HG03196 (cell line): ENCODE results near the gene JMJD8.

Experiments used
- ATAC-seq: cut with Tn5 transposase; IDR thresholded peaks from one replicate; pipeline ENCODE4 v1.9.1; 2021; ENCODE audit not compliant: unreplicated experiment

Gene JMJD8

DNA sequence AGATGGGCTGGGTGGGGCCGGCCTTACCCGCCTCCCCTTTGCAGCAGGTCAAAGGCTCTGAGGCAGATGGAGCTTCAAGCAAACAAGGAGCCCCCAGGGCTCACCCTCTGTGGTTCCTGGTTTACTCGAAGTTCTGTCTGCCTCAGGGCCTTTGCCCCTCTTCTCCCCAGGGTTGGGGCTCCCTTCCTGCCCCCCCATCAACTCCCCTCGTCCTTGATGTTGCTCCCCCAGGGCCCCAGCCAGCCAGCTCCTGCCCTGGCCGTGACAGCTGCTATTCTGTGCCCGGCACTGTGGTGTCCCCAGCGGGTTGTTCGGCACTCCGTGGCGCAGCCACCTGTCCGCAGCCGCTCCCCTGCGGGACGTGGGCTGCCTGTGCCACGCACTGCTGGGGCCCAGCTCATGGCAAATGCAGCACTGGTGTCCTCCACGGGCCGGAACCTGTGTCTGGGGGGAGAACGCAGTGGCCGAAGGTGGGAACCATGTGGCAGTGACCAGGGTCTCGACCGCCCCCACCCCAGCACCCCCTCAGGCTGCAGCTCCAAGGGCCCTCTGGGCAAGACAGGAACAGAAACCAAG lies 26.5 kb upstream of the JMJD8 start:
- no peak for ATAC-seq

DNA sequence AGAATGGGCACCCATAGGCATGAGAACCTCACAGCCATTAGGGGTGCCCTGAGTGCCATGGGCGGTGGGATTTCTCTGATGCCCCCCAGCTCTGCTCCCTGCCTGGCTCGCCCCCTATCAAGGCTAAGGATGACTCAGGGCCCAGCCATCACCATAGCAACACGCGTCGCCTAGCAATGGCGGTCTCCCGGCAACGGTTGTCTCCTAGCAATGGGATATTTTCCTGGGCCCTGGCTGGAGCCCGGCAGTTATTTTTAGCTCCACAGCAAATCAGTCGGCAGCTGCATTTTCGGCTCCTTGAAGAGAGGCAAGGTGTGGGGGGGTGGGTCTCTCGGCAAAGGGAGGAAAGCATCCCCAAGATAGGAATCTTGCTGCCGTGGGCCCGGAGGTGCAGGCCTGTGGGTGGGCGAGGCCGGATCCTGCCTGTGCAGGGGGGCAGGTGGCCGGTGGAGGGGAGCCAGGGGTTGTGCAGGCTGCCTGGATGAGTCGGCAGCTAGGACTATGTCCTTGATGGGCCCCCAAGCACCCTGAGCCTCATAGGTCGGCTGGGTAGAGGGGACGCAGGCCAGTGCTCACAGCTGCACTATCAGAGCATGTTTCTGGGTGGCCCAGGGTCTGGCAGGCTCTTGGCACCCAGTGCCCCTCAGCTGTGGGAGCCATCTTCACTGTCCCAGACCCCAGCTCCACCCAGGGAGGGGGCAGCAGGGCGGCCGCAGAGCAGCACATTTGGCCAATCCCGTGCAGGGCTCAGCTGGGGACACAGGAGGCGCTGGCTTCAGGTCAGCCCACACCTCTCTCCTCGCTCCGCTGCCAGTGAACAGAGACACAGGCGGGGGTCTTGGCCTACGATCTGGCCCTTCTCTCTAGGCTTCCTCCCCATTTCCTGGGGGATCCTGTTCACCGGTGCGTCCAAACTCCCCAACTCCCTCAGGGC lies 25.7 kb upstream of the JMJD8 start:
- ATAC-seq = no peak

DNA sequence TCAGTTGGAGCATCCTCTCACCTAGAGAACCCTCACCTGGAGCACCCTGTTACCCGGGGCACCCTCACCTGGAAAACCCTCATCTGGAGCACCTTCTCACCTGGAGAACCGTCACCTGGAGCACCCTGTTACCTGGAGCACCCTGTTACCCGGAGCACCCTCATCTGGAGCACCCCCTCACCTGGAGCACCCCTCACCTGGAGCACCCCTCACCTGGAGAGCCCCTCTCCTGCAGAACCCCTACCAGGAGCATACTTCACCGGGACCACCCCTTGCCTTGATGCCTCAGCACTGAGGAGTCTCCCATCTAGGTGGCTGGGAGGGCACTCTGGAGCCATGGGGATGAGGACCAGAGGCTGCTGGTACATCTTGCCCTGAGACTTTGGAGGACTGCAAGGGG lies 24.8 kb upstream of the JMJD8 start:
- ATAC-seq = no peak

DNA sequence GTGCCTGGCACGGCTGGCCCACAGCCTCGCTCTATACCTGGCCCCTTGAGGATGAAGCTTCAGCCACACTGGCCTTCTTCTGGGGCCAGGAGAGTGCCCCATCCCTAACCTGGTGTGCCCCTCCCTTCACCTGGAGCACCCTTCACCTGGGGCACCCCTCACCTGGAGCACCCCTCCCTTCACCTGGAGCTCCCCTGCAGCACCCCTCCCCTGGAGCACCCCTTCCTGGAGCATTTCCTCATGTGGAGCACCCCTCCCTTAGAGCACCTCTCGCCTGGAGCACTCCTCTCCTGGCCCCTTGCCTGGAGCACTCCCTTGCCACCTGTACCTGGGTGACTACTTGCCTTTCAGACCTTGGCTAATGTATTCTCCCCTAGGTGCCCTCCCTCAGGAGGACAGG lies 23.9 kb upstream of the JMJD8 start:
- ATAC-seq = no peak

DNA sequence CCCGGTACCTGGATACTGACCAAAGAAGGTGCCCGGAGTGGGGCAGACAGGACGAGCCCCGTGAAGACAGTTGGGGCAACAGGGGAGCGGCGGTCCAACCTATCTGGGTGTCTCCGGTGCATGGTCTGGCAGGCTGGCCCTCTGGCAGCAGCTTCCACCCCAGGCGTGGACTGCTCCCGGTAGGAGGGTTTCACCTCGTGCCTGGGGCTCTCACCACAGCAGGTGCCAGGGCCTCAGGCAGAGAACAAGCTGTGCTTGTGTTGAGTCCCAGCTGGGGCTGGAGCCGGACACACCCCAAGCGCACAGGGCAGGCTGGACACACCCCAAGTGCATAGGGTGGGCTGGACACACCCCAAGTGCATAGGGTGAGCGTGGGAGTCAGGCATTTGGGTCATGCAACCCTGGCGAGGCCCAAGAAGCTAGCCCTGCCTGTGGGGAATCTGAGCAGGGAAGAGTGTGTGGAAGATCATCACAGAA lies 23.0 kb upstream of the JMJD8 start:
- no peak for ATAC-seq

DNA sequence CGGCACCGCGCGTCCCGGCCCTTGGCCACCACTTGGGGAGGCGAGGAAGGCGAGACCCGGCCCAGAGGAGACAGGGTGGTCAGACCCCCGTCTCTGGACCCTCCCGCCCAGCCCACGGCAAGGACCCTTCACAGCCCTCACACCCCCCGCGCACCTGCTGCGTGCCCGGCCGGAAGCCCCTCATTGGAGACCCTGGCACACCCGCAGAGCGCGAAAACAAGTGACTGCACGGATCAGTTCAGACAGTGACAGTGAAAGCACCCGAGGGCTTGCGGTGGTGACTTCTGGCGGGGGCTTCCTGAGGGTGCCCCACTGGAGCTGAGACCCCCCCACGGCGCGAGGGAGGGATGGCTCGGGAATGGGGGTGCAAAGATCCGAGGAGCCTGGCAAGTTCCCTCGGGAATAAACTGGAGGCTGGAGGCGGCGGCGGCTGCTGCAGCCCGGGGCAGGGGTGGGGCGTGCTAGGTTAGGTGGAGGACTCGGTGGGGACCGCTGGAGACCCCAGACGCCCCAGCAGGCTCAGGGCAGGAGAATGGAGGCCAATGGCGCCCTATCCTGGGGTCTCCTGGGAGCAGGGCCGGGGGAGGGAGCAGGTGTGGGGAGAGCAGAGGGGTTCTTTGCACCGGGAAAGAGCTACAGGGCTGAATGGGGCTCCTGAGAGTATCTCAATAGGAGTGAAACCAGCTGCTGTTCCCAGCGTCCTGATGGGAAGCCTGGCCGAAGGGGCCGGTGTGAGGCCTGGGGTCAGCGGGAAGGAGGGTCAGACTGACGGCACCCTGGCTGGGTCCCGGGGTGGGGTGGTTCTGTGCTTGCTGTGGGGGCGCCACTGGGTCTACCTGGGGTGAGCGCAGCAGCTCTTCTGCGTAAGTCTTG lies 22.3 kb upstream of the JMJD8 start:
- no peak for ATAC-seq

DNA sequence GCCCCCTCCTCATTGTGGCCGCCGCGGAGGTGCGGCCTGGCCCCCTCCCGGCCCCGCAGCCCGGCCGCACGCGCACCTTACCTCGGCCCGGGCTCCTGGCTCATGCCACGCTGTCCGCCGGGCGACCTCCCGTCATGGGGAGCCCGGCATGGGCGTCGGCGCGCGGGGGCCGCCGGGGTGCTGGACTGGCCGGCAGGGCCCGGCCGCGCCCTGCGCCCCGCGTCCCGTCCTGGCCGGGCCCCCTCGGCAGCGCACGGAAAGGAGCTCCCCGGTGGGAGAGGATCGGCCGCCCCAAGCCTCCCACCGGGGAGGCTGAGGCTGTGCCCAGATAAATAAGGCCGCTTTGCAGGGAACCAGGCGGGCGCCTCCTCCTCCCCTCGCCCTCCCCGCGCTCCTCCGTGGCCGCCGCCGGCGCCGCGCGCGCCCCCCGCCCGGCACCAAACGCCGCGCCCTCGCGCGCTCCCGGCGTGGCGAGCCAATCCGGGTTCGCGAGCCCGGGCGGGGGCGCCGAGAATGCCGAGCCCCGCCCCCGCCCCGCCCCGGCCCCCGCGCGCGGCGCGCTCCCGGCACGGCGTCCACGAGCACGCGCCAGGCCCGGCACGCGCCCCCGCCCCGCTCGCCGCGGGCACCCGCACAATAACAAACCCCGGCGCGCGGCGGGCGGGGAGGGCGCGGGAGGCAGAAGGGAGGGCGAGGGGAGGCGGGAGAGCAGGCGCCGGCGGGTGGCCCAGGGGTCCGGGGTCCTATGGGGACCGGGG lies 21.5 kb upstream of the JMJD8 start, which contains the start of gene FBXL16:
FBXL16 (minus strand) TSS at position 371 of the 758 bp plus-strand sequence. CDS start 8,396 bp downstream, outside the sequence.
- no peak for ATAC-seq

DNA sequence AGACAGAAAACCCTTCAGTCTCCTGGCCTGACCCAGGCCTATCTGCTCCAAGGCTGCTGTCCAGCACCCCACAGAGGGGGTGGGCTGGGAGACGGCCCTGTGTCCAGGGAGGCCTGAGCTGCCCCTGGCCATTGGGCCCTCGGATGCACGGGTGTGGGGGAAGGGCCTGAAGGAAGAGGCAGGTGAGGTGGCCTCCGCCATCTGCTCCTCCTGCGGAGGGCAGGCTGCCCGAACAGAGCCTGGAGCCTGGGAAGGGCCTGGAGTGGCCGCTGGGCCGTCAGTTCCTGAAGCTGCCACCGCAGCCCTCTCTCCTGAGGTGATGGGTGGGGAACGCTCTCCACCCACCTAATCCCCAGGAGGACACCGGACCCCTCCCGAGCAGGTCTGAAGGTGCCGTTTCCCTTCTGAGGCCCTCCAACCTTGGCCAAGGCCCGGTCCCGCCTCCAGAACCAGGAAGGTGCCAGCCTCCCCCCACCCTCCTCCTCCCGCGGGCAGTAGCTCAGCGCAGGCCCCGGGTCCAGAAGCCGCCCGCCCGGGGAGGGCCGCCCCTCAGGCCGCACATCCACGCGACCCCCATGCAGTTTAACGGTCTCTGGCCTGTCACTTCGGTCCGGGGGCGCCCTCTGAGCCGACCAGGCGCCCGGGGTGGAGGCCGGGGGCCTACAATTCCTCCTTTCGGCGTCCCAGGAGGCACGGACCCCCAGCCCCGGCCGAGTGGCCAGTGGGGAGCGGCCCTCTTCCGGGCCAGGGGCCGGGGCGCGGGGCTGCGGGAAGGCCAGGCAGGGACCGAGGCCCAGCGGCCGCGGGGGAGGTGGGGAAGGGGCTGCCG lies 20.6 kb upstream of the JMJD8 start:
- no peak for ATAC-seq

DNA sequence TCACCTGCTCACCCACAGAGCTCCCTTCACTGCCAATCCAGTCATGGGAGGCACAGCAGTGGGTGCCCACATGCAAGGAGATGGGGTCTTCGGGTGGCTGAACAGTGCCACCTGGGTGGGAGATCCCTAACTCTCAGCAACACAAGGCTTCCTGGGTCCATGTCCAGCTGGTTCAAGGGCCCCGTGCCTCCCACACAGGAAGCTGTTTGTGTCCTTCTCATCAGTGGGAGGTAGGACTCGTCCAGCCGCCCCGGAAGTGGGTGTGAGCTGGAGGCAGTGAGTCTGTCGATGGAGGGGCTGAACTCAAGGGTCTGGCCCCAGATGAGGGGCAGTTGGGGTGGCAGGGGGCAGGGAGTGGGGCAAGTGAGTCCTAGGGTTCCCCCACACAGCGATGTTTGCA lies 19.9 kb upstream of the JMJD8 start:
- ATAC-seq = no peak

DNA sequence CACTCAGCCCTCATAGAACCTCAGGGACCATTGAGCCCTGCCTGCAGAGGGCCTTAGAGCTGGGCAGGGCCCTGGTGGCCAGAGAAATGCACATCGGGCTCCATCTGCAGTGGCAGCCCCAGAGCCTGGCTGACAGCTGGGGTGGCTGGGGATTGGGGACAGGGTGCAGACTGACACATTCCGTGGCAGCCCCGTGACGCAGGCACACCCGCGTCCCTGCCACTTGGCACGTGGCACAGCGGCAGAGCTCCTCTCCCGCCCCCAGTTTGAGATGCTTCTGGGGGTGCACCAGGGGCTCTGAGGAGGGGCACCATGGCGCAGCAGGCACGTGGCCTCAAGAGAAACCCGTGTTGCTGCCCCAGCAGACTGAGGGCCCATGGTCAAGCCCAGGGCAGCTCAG lies 19.3 kb upstream of the JMJD8 start:
- ATAC-seq = no peak

DNA sequence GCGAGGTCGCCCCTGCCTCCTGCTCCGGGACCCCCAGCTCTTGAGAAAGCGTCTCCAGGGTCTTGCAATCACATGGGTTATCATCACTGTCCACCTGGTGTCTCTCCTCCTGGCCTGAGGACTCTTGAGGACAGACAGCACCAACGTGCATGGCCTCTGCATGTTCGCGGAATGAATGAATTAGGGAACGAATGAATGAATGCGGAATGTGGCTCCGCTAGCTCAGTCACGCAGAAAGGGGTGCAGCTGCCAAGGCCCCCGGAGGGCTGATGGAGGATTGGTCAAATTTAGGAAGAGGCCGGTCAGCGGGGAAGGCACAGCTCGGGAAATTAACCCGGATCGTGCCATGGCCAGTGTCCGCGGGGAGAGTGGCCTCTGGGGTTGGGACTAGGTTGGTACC lies 18.2 kb upstream of the JMJD8 start:
- ATAC-seq = no peak

DNA sequence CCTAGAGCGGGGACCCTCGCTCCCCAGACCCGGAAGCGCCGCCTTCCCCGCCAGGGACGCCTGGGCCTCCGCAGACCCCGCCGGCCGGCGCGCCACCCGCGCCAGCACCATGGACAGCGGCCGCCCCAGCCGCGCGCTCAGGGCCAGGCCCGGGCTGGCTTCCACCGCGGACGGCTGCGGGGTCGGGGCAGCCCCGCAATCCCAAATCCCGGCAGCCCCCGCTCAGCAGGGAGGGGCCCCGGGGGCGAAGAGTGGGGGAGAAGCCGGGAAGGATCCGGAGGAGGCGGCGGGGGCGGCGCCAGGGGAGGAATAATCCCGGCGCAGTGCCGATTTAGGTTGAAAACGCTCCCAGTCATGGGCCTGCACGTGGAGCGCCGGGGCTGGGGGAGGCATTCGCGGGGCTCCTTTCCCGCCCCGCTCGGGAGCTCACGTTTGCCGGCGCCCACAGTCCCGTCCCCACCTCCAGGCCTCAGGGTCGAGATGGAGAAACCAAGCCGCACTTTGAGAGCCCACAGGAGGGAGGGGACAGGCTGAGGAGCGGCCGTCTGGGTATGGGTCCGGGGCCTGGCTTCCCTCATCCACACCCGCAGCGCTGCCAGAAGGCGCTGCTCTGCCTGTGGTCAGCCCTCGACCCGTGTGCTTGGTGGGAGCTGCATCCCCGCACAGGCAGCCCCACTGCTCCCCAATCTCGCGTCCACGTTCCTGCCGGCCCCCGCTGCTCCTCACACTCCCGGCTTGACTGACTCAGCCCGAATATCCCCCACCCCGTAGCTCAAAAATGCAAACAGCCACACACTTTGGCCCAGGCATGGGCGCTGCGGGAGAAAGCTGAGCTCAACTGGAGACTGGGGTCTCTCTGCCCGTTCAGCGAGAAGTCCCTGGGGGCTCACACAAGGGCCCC lies 16.8 kb upstream of the JMJD8 start:
- ATAC-seq = no peak

DNA sequence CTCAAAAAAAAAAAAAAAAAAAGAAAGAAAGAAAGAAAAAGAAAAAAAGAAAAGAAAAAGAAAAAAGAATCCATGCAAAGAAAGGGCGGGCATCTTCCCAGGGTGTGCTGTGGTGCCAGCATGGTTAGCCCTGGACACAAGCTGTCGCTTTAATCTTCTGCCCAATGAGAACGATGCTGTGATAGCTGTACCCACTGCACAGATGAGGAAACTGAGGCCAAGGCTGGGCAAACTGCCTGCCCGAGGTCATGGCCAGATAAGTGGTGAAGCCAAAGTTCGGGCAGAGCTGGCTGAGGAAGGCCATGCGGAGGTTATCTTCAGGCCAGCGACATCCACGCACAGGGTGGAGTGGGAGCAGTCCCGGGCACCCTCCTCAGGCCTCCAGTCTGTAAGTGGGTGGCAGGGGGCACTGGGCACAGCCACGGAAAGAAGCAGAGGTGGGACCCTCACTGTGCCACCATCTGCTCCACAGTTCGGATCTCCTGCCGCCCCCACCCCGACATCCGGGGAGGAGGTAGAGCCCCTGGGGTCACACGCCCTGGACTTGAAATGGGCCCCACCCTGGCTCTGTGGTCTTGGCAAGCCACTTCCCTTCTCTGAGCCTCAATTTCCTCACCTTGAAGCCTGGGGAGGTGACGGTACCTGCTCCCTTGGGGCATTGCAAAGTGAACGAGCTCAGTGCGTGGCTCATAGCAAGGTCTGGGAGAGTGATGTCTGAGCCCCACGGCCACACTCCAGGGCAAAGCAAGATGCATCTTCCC lies 15.0 kb upstream of the JMJD8 start:
- ATAC-seq = no peak

DNA sequence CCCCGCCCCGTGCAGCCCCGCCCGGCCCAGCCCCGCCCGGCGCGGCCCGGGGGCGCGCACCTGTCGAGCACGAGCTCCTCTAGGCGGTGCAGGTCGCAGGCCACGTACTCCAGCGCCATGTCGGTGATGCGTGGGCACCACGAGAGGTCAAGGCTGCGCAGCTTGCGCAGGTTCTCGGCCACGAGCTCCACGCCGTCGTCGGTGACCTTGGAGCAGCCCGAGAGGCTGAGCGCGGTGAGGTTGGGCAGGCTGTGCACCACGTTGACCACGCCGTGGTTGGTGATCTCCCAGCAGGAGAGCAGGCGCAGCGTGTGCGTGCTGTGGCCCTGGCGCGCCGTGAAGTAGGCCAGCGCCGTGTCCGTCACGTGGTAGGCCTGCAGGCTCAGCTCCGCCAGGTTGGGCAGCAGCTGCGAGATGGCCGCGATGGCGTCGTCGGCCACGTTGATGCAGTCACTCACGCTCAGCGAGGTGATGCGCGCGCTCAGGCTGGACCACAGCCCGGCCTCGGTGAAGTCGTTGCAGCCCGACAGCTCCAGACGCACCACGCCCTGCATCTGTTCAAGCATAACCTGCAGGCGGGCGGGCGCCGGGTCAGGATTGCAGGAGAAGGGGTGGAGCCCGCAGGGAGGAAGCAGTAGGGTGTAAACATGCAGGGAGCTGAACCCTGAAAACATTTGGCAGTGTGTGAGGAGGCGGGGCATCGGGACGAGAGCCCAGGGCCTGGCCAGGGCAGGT lies 11.4 kb upstream of the JMJD8 start:
- ATAC-seq = no peak

DNA sequence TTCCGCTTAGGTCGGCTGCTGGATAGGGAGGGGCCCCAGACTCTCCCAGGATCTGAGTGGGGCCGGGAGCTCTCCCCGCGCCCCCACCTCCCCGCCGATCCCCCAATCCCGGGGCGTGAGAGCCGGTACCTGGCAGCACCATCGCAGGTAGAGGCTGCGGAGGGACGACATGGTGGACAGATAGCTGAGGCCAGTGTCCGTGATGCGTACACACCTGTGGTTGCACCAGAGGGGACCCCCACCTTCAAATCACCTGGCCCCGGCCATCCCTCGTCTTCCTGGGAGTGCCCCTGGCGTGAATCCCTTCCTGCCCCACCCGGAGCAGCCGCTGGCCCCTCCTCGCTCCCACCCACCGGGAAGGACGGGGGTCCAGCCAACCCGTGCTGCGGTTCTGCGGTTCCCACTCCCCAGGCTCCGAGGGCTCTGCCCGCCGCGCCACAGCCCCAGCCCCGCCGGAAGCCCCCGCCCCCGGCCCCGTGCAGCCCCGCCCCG lies 10.8 kb upstream of the JMJD8 start:
- ATAC-seq = no peak

DNA sequence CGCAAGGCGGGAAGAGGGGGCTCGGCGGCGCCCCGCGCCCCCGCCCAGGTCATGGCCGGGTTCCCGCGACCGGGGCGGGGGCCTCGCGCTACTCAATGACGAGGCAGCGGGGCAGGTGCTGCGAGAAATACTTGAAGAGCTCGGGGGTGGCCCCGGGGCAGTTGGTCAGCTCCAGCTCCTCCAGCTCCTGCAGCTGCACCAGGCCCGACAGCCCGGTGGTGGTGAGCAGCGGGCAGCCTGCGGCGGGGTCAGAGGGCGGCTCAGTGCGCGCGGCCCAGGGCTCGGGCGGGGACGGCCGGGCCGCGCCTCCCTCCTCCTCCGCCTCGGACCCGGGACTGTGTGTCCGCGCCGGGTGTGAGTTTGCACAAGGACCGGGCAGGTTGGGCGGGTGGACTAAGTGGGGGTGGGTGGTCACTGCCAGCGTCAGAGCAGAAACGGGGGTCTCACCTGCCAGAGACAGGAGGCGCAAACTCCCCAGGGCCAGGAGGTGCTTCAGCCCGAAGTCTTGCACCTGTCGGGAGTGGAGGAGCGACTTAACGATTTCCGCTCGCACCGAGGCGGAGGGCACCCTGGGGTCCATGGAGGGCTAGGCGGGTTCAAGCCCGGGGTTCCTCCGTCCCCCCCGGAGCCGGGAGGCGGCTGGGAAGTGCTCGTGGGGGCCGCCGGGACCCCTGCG lies 10.2 kb upstream of the JMJD8 start:
- ATAC-seq = no peak

DNA sequence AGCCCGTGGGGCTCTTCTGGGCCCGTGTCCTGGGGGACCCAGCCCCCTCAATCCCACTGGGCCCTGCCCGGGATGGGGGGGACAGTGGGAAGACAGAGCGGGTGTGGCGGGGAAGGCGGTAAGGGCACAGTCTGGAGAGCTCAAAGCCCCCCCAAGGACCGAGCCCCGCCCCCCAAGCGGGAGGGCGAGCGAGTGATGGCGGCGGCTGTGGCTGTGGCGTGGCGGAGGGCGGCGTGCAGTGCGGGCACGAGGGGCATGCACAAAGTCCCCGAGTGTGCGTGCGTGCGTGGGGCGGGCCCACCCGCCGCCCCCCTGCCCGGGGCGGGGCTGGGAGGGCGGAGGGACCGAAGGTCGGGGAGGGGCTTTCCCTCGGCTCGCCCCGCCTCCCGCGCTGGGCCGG lies 9.6 kb upstream of the JMJD8 start:
- no peak for ATAC-seq
